ENCODE results near the gene CDK18. TPM values are rescaled to one million over a fixed set of nuclear protein-coding genes. Genes with fewer than 3 reads are reported as not detected.

Gene CDK18
- total and polyA plus RNA-seq, 2 of the 8 experiments (the other 6 are each of a cell fraction or from before 2014, with no cell fraction given), result 31.2 to 44.0 TPM

DNA sequence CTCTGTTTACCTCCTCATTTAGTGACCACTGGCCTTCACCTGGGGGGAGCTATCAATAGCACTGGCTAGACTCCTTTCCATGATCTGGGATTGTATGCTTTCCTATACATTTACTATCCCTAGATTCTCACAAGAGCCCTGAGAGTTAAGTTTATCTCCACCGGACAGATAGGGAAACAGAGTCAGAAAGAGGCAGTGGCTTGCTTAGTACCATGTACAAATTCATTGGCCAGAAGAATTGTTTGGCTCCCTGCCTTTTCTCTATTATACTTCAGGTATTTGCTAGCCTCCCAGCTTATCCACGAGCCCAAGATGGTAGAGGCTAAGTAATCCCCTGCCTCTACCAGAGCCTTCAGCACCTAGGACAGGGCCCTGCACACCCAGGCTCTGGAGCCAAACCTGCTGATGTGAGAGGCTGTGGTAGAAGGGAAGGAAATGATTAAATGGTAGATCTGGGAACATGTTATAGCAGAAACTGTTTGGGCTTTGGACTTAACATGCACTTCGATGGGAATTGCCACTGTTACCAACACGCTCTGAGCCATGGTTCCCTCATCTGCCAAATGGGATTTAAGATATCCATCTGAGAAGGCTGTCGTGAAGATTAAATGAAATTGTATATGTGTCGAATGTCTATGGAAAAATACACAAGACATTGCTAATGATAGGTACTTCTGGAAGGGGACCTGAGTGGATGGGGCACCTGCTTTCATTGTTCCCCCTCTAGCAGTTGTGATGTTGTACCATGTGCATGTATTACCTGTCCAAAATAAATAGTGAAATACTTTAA lies 45.5 kb upstream of the CDK18 start (continued):
- TF ChIP-seq, protein P1, sequence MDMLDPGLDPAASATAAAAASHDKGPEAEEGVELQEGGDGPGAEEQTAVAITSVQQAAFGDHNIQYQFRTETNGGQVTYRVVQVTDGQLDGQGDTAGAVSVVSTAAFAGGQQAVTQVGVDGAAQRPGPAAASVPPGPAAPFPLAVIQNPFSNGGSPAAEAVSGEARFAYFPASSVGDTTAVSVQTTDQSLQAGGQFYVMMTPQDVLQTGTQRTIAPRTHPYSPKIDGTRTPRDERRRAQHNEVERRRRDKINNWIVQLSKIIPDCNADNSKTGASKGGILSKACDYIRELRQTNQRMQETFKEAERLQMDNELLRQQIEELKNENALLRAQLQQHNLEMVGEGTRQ (IDR thresholded peaks at IDR 0.05; ENCODE audit: low read length), result no peak
- no peak for TF ChIP-seq EGR1 (IDR thresholded peaks at IDR 0.05; ENCODE audit: borderline replicate concordance, low read depth, low read length)
- no peak for TF ChIP-seq KDM5A (IDR thresholded peaks at IDR 0.05; ENCODE audit: low read length)
- no peak for TF ChIP-seq CREB1 (IDR thresholded peaks at IDR 0.05)
- TF ChIP-seq POLR2A (IDR thresholded peaks at IDR 0.05; ENCODE audit: control extremely low read depth in 1 of 2, low read depth in 2 of 2, low read length in 2 of 2), result no peak
